HCT116 (cell line): ENCODE measurements around the gene CSNK2B. TPM values are rescaled to one million over a fixed set of nuclear protein-coding genes. Genes with fewer than 3 reads are reported as not detected.

Experiments
- ATAC-seq: fragments of 200-7000 bp; cut with Tn5 transposase; 2 replicates; pipeline ENCODE4 v1.9.1; 2020; ENCODE audit warnings: mild to moderate bottlenecking, moderate library complexity
- BruUV-seq: library from RNA; stranded (reverse); fragments of 400-500 nt; replicated peaks from 2 replicates; lab custom pipeline; 2021; lab: Mats Ljungman, UMichigan
- CTCF ChIA-PET: fragments of 300-600 bp; sonication (Branson Sonifier 250); formaldehyde crosslinking; loops from one replicate; lab custom pipeline; 2021; ENCODE audit warnings: antibody characterized with exemption; lab: Charles Lee
- POLR2A ChIA-PET: fragments of 300-600, 350-600 bp; sonication (Branson Sonifier 250); formaldehyde crosslinking; loops from one replicate; lab custom pipeline; 2021; ENCODE audit warnings: antibody characterized with exemption; lab: Charles Lee
- RAD21 ChIA-PET, 2 experiments: fragments of 300-600 bp; sonication (Branson Sonifier 250); formaldehyde crosslinking; loops; one replicate each; lab custom pipeline; 2023; ENCODE audit warnings: low total read pairs in 2 of 2; ENCODE audit not compliant: uncharacterized antibody in 2 of 2, unreplicated experiment in 2 of 2, low non-redundant PET in 1 of 2; lab: Charles Lee
- DNase-seq: peaks from one replicate; pipeline ENCODE4 v3.0.0-alpha.2; 2010; ENCODE audit warnings: low read depth, low spot score
- H2AFZ ChIP-seq: fragments of 200-600 bp; shearing (Covaris generic), sonication (generic); 2 replicates; pipeline ENCODE4 v1.6.1; 2017; ENCODE audit warnings: low read depth, mixed run types, mixed read lengths, antibody characterized with exemption, low read length; ENCODE audit not compliant: poor library complexity, severe bottlenecking
- H3K27ac ChIP-seq: 2 replicates; pipeline ENCODE4 v1.5.1; 2012; ENCODE audit warnings: low read depth, low read length
- H3K27me3 ChIP-seq: fragments of 200-600 bp; sonication (generic); 2 replicates; pipeline ENCODE4 v1.6.1; 2016; ENCODE audit warnings: mixed run types, low read length, mixed read lengths; ENCODE audit not compliant: insufficient read depth
- H3K36me3 ChIP-seq, 2 experiments: fragments of 200-500 bp in 1 of 2; fragments of 200-600 bp in 1 of 2; sonication (Bioruptor generic) in 1 of 2; sonication (generic) in 1 of 2; 2 replicates each; pipeline versions ENCODE4 v1.5.1 to v1.6.1; 2014 to 2016; ENCODE audit warnings: low read length in 2 of 2, inconsistent platforms in 1 of 2, mixed read lengths in 1 of 2, mixed run types in 1 of 2; ENCODE audit not compliant: insufficient read depth in 2 of 2, control insufficient read depth in 1 of 2
- H3K4me1 ChIP-seq, 2 experiments: fragments of 200-600 bp in 1 of 2; sonication (generic) in 1 of 2; 2 replicates each; pipeline versions ENCODE4 v1.5.1 to v1.6.1; 2012 to 2017; ENCODE audit warnings: low read length in 2 of 2, inconsistent platforms in 1 of 2, mild to moderate bottlenecking in 1 of 2, mixed read lengths in 1 of 2, mixed run types in 1 of 2, moderate library complexity in 1 of 2; ENCODE audit not compliant: insufficient read depth in 2 of 2, control insufficient read depth in 1 of 2
- H3K4me2 ChIP-seq: fragments of 200-600 bp; sonication (generic); 2 replicates; pipeline ENCODE4 v1.6.1; 2017; ENCODE audit warnings: mixed run types, low read length, mixed read lengths
- H3K4me3 ChIP-seq, 2 experiments: fragments of 200-600 bp in 1 of 2; sonication (generic) in 1 of 2; replicated peaks in 1 of 2; 2 replicates each; pipeline ENCODE4 v1.5.1; 2011 to 2016; ENCODE audit warnings: low read length in 2 of 2, control low read depth in 1 of 2, low read depth in 1 of 2, mild to moderate bottlenecking in 1 of 2, mixed read lengths in 1 of 2, mixed run types in 1 of 2
- H3K79me2 ChIP-seq: fragments of 200-600 bp; sonication (generic); 2 replicates; pipeline ENCODE4 v1.6.1; 2017; ENCODE audit warnings: mild to moderate bottlenecking, mixed run types, low read length, moderate library complexity, mixed read lengths; ENCODE audit not compliant: insufficient read depth
- H3K9ac ChIP-seq: fragments of 200-600 bp; sonication (generic); 2 replicates; pipeline ENCODE4 v1.6.1; 2016; ENCODE audit warnings: low read length, mixed read lengths
- H3K9me2 ChIP-seq: fragments of 200-600 bp; sonication (generic), shearing (Covaris generic); 2 replicates; pipeline ENCODE4 v1.6.1; 2017; ENCODE audit warnings: mixed run types, mild to moderate bottlenecking, moderate library complexity; ENCODE audit not compliant: insufficient read depth
- H3K9me3 ChIP-seq, 2 experiments: fragments of 200-500 bp in 1 of 2; fragments of 200-600 bp in 1 of 2; sonication (Bioruptor generic) in 1 of 2; sonication (generic) in 1 of 2; 2 replicates each; pipeline ENCODE4 v1.6.1; 2014 to 2017; ENCODE audit warnings: low read length in 2 of 2, mixed read lengths in 2 of 2, inconsistent platforms in 1 of 2, low read depth in 1 of 2, mild to moderate bottlenecking in 1 of 2, mixed run types in 1 of 2, moderate library complexity in 1 of 2; ENCODE audit not compliant: control insufficient read depth in 1 of 2, insufficient read depth in 1 of 2
- H4K20me1 ChIP-seq: fragments of 200-600 bp; sonication (generic), shearing (Covaris generic); 2 replicates; pipeline ENCODE4 v1.6.1; 2017; ENCODE audit warnings: mixed run types, mild to moderate bottlenecking, moderate library complexity; ENCODE audit not compliant: insufficient read depth
- EGR1 ChIP-seq: IDR thresholded peaks from 2 replicates; pipeline ENCODE4 v1.6.1; 2012; ENCODE audit warnings: low read depth
- FOSL1 ChIP-seq: IDR thresholded peaks from 2 replicates; pipeline ENCODE4 v1.6.1; 2012; ENCODE audit warnings: low read depth
- POLR2A ChIP-seq: IDR thresholded peaks from 2 replicates; pipeline ENCODE4 v1.7.0; 2011; ENCODE audit warnings: borderline replicate concordance; ENCODE audit not compliant: insufficient read depth, insufficient read length; ENCODE audit errors: extremely low read depth
- POLR2AphosphoS5 ChIP-seq: IDR thresholded peaks from 2 replicates; pipeline ENCODE4 v1.6.1; 2011; ENCODE audit warnings: mild to moderate bottlenecking, low read depth, low read length, moderate library complexity
- SP1 ChIP-seq: IDR thresholded peaks from 2 replicates; pipeline ENCODE4 v1.6.1; 2012; ENCODE audit warnings: low read depth
- SRF ChIP-seq: IDR thresholded peaks from 2 replicates; pipeline ENCODE4 v1.6.1; 2012; ENCODE audit warnings: low read depth
- YY1 ChIP-seq: IDR thresholded peaks from 2 replicates; pipeline ENCODE4 v1.6.1; 2011; ENCODE audit warnings: low read length, low read depth, moderate library complexity, mild to moderate bottlenecking; ENCODE audit not compliant: insufficient replicate concordance; ENCODE audit errors: extremely low read depth
- ZFX ChIP-seq: fragments of 450-650 bp; IDR thresholded peaks from 2 replicates; pipeline ENCODE4 v1.6.1; 2017
- intact Hi-C: fragments of 100-400 bp; cut with micrococcal nuclease; formaldehyde crosslinking; loops from 2 replicates; pipeline ENCODE4 v1.10.0; 2022
- total RNA-seq: library from RNA; stranded (reverse); gene quantifications from one replicate; pipeline ENCODE4 v1.2.1, GENCODE V29; 2021; ENCODE audit not compliant: unreplicated experiment
- TF ChIP-seq, protein P1 (sequence below): IDR thresholded peaks from 2 replicates; pipeline ENCODE4 v1.6.1; 2012
- TF ChIP-seq, protein P2 (sequence below): IDR thresholded peaks from 2 replicates; pipeline ENCODE4 v1.6.1; 2011; ENCODE audit warnings: mild to moderate bottlenecking, low read length, moderate library complexity; ENCODE audit not compliant: insufficient replicate concordance; ENCODE audit errors: extremely low read depth

Gene CSNK2B
- total RNA-seq, 1 experiment from 2014 or later: 210 TPM

DNA sequence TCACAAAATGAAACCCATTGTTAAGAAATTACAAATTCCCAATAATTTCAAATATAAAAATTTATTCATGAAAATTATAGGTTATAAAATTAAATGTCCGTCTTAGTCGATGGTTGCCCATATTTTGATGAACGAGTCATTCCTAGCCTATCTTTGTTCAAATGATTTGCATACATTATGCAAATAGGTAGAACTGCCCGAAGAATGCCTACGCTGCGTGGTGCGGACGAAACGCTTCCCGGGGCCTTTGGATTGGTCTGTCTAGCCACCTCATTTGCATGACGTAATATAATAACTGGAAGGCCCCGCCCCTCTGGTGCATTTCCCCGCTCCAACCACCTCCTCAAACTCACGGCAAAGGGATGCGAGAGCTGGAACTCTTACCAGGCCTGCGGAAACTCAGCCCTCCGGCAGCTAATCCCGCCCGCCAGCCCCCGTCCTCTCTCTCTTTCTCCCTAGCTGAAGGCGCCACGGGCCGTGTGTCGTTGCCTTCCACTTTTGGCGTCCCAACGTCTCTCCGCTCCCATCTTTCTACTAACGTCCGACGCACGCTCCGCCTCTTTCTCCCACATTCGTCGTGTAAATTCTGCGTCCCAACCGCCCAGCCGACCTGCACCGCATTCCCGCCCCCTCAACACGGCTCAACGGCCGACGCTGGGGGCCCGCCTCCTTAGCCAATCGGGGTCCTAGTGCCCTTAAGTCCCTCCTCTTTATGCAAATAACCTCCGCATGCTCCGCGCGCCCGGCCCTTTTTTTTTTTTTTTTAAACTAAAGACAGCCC lies 45.9 kb upstream of the CSNK2B start (continued):
- TF ChIP-seq POLR2A (peak; percentile 68), SRF (peak; percentile 76)

DNA sequence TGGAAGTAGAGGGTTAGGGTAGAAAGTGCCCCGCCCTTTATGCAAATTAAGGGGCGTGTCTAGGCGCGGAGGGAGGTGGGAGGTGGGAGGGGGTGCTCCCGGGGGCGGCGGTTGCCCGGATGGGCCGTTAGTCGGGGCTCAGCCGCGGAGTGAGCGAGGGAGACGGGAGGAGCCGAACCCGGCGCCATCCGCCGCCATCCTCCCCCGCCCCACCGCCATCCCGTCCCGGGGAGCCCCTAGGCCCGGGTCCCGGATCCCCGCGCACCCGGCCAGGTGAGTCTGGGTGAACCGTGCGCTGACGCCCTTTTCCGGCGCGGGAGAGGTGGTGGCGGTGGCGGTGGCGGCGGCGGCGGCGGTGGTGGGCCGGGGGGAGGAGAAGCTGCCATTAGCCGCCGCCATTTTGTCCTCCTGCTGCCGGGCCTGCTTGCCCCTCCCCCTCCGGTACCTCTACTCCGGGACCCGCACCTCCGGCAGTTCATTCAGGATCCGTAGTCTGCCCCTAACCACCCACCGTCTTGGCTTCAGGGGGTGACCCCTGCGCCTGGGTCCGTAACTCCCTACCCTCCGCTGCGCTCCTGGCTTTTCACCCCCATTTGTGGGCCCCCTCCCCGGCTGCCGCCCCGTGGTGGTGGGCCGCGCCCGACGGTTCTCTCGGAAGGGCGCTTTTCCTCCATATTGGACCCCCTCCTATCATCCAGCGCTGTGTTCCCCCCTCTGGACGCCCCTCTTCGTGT lies 45.1 kb upstream of the CSNK2B start, which contains the start of gene PRRC2A:
Gene PRRC2A (plus strand): TSS at position 130 of the 734 bp plus-strand sequence. CDS start 2,075 bp downstream, outside the sequence.
- ChIA-PET CTCF (interaction anchor here (1.0 to 1.3 kb wide), 2 partner anchors 22 to 40 kb away, joined by 3 to 5 read pairs; no protein-coding TSS in a partner anchor), POLR2A (interaction anchor here (0.7 to 1.6 kb wide), 5 partner anchors 8 to 207 kb away, joined by 3 to 4 read pairs (median 3); partner anchors contain the start of genes C6orf47 and HSPA1B)

More for the DNA sequence above, 45.1 kb upstream of the CSNK2B start, which contains the start of gene PRRC2A:
- Histone ChIP-seq H3K4me3 (peak within 1 kb of the TSS; percentile 99 to 100), H3K27me3 (no peaks in the 10 kb centered on the region), H3K27ac (peak within 1 kb of the TSS; percentile 90), H3K79me2 (peaks cover 49% of the 10 kb centered on the region), H4K20me1 (no peaks in the 10 kb centered on the region)
- BruUV-seq: no TSS peak
- intact Hi-C loops: loop anchor here (1.0 kb wide), 2 partner anchors 32 to 74 kb away; partner anchors contain the start of genes ATP6V1G2 and BAG6
- ATAC-seq (peak; percentile 75), DNase-seq (peak; percentile 47)
- TF ChIP-seq, protein P1, sequence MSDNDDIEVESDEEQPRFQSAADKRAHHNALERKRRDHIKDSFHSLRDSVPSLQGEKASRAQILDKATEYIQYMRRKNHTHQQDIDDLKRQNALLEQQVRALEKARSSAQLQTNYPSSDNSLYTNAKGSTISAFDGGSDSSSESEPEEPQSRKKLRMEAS: no peak
- TF ChIP-seq YY1 (peak; percentile 87), SRF (no peak), ZFX (peak; percentile 77; the same call in 1 of the 2 replicates), POLR2AphosphoS5 (peak; percentile 71), SP1 (0 out of 2 replicates have a peak, but pooled peaks have one; percentile 54), FOSL1 (no peak), EGR1 (peak; percentile 82)
- TF ChIP-seq, protein P2, sequence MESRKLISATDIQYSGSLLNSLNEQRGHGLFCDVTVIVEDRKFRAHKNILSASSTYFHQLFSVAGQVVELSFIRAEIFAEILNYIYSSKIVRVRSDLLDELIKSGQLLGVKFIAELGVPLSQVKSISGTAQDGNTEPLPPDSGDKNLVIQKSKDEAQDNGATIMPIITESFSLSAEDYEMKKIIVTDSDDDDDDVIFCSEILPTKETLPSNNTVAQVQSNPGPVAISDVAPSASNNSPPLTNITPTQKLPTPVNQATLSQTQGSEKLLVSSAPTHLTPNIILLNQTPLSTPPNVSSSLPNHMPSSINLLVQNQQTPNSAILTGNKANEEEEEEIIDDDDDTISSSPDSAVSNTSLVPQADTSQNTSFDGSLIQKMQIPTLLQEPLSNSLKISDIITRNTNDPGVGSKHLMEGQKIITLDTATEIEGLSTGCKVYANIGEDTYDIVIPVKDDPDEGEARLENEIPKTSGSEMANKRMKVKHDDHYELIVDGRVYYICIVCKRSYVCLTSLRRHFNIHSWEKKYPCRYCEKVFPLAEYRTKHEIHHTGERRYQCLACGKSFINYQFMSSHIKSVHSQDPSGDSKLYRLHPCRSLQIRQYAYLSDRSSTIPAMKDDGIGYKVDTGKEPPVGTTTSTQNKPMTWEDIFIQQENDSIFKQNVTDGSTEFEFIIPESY: no peak
- TF ChIP-seq, all 23 proteins: peak for 5
- Histone ChIP-seq H3K9ac (peak within 1 kb of the TSS; percentile 98), H3K4me1 (peaks cover 6 to 18% of the 10 kb centered on the region in 2 experiments; a peak in 3 of 4 replicates), H2AFZ (no peak within 1 kb of the TSS), H3K9me2 (no peaks in the 10 kb centered on the region), H3K36me3 (peaks cover 13 to 44% of the 10 kb centered on the region in 2 experiments), H3K9me3 (no peaks in the 10 kb centered on the region), H3K4me2 (peak within 1 kb of the TSS; percentile 91)
- RAD21 ChIA-PET: no interaction called here
